Testis (tissue), 3 donors: ENCODE results near the gene MTARC2. TPM values are rescaled to one million over a fixed set of nuclear protein-coding genes. Genes with fewer than 3 reads are reported as not detected.

ENCODE experiments used
- DNase-seq: peaks from one replicate; pipeline ENCODE4 v3.0.0-alpha.2; 2019
- H3K27ac ChIP-seq, 2 donors: fragments of 200-600 bp; sonication (generic); one replicate each; pipeline ENCODE4 v1.5.1; 2019
- H3K27me3 ChIP-seq: fragments of 200-600 bp; sonication (generic); one replicate; pipeline ENCODE4 v1.5.1; 2019
- H3K36me3 ChIP-seq: fragments of 200-600 bp; sonication (generic); one replicate; pipeline ENCODE4 v1.5.1; 2017; ENCODE audit warnings: low read depth; ENCODE audit errors: missing control alignments
- H3K4me1 ChIP-seq: fragments of 200-600 bp; sonication (generic); one replicate; pipeline ENCODE4 v1.5.1; 2019
- H3K4me3 ChIP-seq, 2 donors: fragments of 200-600 bp; sonication (generic); one replicate each; pipeline ENCODE4 v1.5.1; 2017 to 2019
- H3K9me3 ChIP-seq: fragments of 200-600 bp; sonication (generic); one replicate; pipeline ENCODE4 v1.5.1; 2017
- CTCF ChIP-seq, 3 experiments: fragments of 450-650 bp in 2 of 3; fragments of 200-600 bp in 1 of 3; sonication (generic) in 1 of 3; IDR thresholded peaks; one replicate each; pipeline ENCODE4 v1.5.1; 2016 to 2019; ENCODE audit warnings: antibody characterized with exemption in 3 of 3, mild to moderate bottlenecking in 2 of 3, moderate library complexity in 1 of 3
- POLR2A ChIP-seq: fragments of 450-650 bp; IDR thresholded peaks from one replicate; pipeline ENCODE4 v1.6.1; 2017; ENCODE audit warnings: antibody characterized with exemption, mild to moderate bottlenecking, moderate library complexity
- WGBS, 2 donors: methylation state at CpG; one replicate each; pipeline ENCODE4 v1.1.5; 2018; 5-methylcytosine and 5-hydroxymethylcytosine counted together
- intact Hi-C: fragments of 100-400 bp; cut with DNase I; formaldehyde crosslinking; loops from one replicate; pipeline ENCODE4 v1.15.1; 2023; ENCODE audit warnings: low total_unique reads
- polyA plus RNA-seq: library from polyadenylated mRNA; stranded (reverse); fragments of 350-450 nt; fragmentation: Illumina TruSeq; extraction: RNeasy Lipid Tissue Mini Kit (QIAGEN cat#74804); gene quantifications from one replicate; pipeline ENCODE4 v1.2.3, GENCODE V29; 2014; ENCODE audit warnings: low read depth, low replicate concordance; ENCODE audit not compliant: insufficient read depth
- total RNA-seq, 2 donors: library from RNA; depleted of rRNA; stranded (reverse); fragments of >200 nt; gene quantifications; one replicate each; pipeline ENCODE4 v1.2.3, GENCODE V29; 2016

Gene MTARC2
- total and polyA plus RNA-seq, 3 donors from 2014 or later: 28.5 to 58.7 (median 56.7) TPM

GRCh38 chr1:220786057-220786336, 37.9 kb downstream of the MTARC2 start:
- H3K9me3 ChIP-seq: no peaks in the 10 kb centered on the region
- TF ChIP-seq POLR2A: no peak
- TF ChIP-seq CTCF (IDR thresholded peaks at IDR 0.05): no peak
- no peak for DNase-seq
- H3K27ac ChIP-seq: no peak overlapping the region
- peak overlapping the region; percentile 57 for H3K4me3 ChIP-seq
- intact Hi-C loops: no loop called here
- no peaks in the 10 kb centered on the region for H3K36me3 ChIP-seq
- peaks cover 8% of the 10 kb centered on the region for H3K4me1 ChIP-seq
- WGBS, 2 donors: 28 to 51% methylated on average over 2 to 9 of the region's 13 CpGs
- H3K27me3 ChIP-seq: no peaks in the 10 kb centered on the region

- DNase-seq: peak; percentile 62
- intact Hi-C loops: no loop called here
- Histone ChIP-seq H3K27ac (no peak within 1 kb of the TSS), H3K4me3 (peak within 1 kb of the TSS; percentile 57), H3K27me3 (no peaks in the 10 kb centered on the region), H3K4me1 (peaks cover 8% of the 10 kb centered on the region), H3K36me3 (no peaks in the 10 kb centered on the region), H3K9me3 (no peaks in the 10 kb centered on the region)
- TF ChIP-seq POLR2A (no peak), CTCF (IDR thresholded peaks at IDR 0.05) (peak in 1 of 3 experiments; percentile 9)
- WGBS, 2 donors: 0 to 1% methylated on average over 28 to 48 of the region's 56 CpGs
Observed at GRCh38 chr1:220786337-220787068, 38.4 kb downstream of the MTARC2 start, which contains the start of gene MTARC1. Gene MTARC1 (plus strand): TSS chr1:220786913. CDS start chr1:220786945, 32 bp downstream.

GRCh38 chr1:220787069-220787619, 39.0 kb downstream of the MTARC2 start:
- Histone ChIP-seq H3K4me1 (peaks cover 8% of the 10 kb centered on the region), H3K27me3 (no peaks in the 10 kb centered on the region), H3K36me3 (no peaks in the 10 kb centered on the region), H3K9me3 (no peaks in the 10 kb centered on the region), H3K4me3 (peak overlapping the region; percentile 57), H3K27ac (no peak overlapping the region)
- intact Hi-C loops: no loop called here
- WGBS, 2 donors: 15% methylated on average over 26 of the region's 32 CpGs; no CpG with 5 or more reads in 1 of the 2 donors
- TF ChIP-seq CTCF (IDR thresholded peaks at IDR 0.05): no peak
- no peak for TF ChIP-seq POLR2A
- DNase-seq: no peak

- TF ChIP-seq CTCF (IDR thresholded peaks at IDR 0.05) (no peak), POLR2A (no peak)
- intact Hi-C loops: no loop called here
- no peak for DNase-seq
- no peaks in the 10 kb centered on the region for H3K27me3 ChIP-seq
- H3K27ac ChIP-seq: no peak overlapping the region
- peaks cover 8% of the 10 kb centered on the region for H3K4me1 ChIP-seq
- H3K9me3 ChIP-seq: no peaks in the 10 kb centered on the region
- no peaks in the 10 kb centered on the region for H3K36me3 ChIP-seq
- H3K4me3 ChIP-seq: no peak overlapping the region
- 85 to 87% methylated on average over 7 of the region's 7 CpGs for WGBS, 2 donors
Observed at GRCh38 chr1:220788900-220789299, 40.8 kb downstream of the MTARC2 start.
